ENCODE data around the gene CFAP300. TPM values are rescaled to one million over a fixed set of nuclear protein-coding genes. Genes with fewer than 3 reads are reported as not detected.

The CFAP300 gene
- total and polyA plus RNA-seq, 2 of the 8 experiments (the other 6 are each of a cell fraction or from before 2014, with no cell fraction given) = 2.1 to 2.8 TPM

GRCh38 chr11:102036757-102037156, 10.5 kb upstream of the CFAP300 start:
- Histone ChIP-seq H3K23me2 (ENCODE audit: low read depth, low read length) (no peaks in the 10 kb centered on the region), H4K5ac (ENCODE audit: insufficient read length, low read depth, low read length) (no peak overlapping the region), H3K79me1 (ENCODE audit: low read depth, low read length) (no peaks in the 10 kb centered on the region), H4K20me1 (replicated peaks in 1 of 2; ENCODE audit: control insufficient read depth in 1 of 2, insufficient read depth in 2 of 2, low read length in 2 of 2) (no peaks in the 10 kb centered on the region), H3K36me3 (ENCODE audit: control insufficient read depth in 2 of 4, insufficient read depth in 4 of 4, low read length in 3 of 4) (no peaks in the 10 kb centered on the region), H2BK5ac (ENCODE audit: low read depth, low read length) (no peak overlapping the region), H3K9ac (replicated peaks in 1 of 4; ENCODE audit: extremely low read depth in 1 of 4, low read depth in 3 of 4, low read length in 3 of 4) (no peak overlapping the region), H2AFZ (ENCODE audit: low read length) (no peak overlapping the region), H4K8ac (ENCODE audit: extremely low read depth, insufficient read depth, low read length) (no peak overlapping the region), H2BK15ac (ENCODE audit: low read length) (no peak overlapping the region), H2BK120ac (replicated peaks; ENCODE audit: low read depth, low read length) (no peak overlapping the region), H2BK12ac (ENCODE audit: low read depth, low read length) (no peak overlapping the region), H3K4me2 (ENCODE audit: insufficient read depth in 1 of 2, low read depth in 2 of 2, low read length in 2 of 2) (no peak overlapping the region), H3K23ac (ENCODE audit: insufficient read length) (no peak overlapping the region), H3K4ac (replicated peaks; ENCODE audit: insufficient read length, low read depth, low read length) (no peak overlapping the region), H3K18ac (ENCODE audit: extremely low read depth, low read length) (no peak overlapping the region), H3K4me1 (replicated peaks in 1 of 4; ENCODE audit: control insufficient read depth in 3 of 4, insufficient read depth in 4 of 4, low read length in 3 of 4) (no peaks in the 10 kb centered on the region), H3K27me3 (replicated peaks in 1 of 4; ENCODE audit: control insufficient read depth in 3 of 4, extremely low read depth in 1 of 4, insufficient read depth in 3 of 4, low read length in 3 of 4) (no peaks in the 10 kb centered on the region), H2BK20ac (ENCODE audit: low read length) (no peak overlapping the region), H3K4me3 (ENCODE audit: extremely low read depth in 1 of 4, insufficient read depth in 2 of 4, low read depth in 3 of 4, low read length in 4 of 4) (no peak overlapping the region), H3K79me2 (ENCODE audit: control insufficient read depth in 1 of 2, insufficient read depth in 2 of 2, low read length in 2 of 2) (no peaks in the 10 kb centered on the region), H3K9me3 (ENCODE audit: insufficient read depth in 2 of 2, low read depth in 1 of 2, low read length in 1 of 2) (0 out of 4 replicates have a peak, but pooled peaks cover 0 to 3% of the 10 kb centered on the region in 2 experiments), H3K27ac (ENCODE audit: low read depth, low read length) (no peak overlapping the region), H2AK5ac (ENCODE audit: low read depth, low read length) (no peak overlapping the region), H3K56ac (replicated peaks; ENCODE audit: insufficient read length, low read depth, low read length) (no peak overlapping the region), H4K91ac (replicated peaks; ENCODE audit: insufficient read length, low read length) (no peak overlapping the region), H3K14ac (ENCODE audit: insufficient read length) (no peak overlapping the region)
- 100% methylated on average over 1 of the region's 1 CpG; no CpG with 5 or more reads in 1 of the 2 experiments for WGBS, 2 experiments (ENCODE audit: extremely low coverage in 1 of 2, insufficient coverage in 1 of 2, insufficient read length in 1 of 2, insufficient replicate concordance in 2 of 2, low coverage in 1 of 2, low lambda C conversion rate in 2 of 2, missing lambda C conversion rate in 1 of 2)
- FAIRE-seq = no peak
- ChIA-PET POLR2A (ENCODE audit: partially characterized antibody) (no interaction called here), CTCF (ENCODE audit: partially characterized antibody) (interaction anchor here (1.2 kb wide), 1 partner anchor 9 kb away, joined by 3 read pairs; no protein-coding TSS in a partner anchor)
- DNase-seq (ENCODE audit: low read depth in 1 of 2, low spot score in 2 of 2) = no peak
- no peak for TF ChIP-seq EZH2 (IDR thresholded peaks at IDR 0.05; ENCODE audit: low read depth, low read length, severe bottlenecking)
- TF ChIP-seq SAP30 (IDR thresholded peaks at IDR 0.05; ENCODE audit: insufficient read depth, insufficient replicate concordance, low read length) = no peak
- no peak for TF ChIP-seq JUND (IDR thresholded peaks at IDR 0.05; ENCODE audit: low read length)
- no peak for TF ChIP-seq CREB1 (IDR thresholded peaks at IDR 0.05)
- TF ChIP-seq GABPA (IDR thresholded peaks at IDR 0.05; ENCODE audit: borderline replicate concordance, insufficient read depth, low read length) = no peak
- TF ChIP-seq PHF8 (conservative IDR thresholded peaks at IDR 0.05; ENCODE audit: low read depth, low read length) = no peak
- TF ChIP-seq CBX8 (IDR thresholded peaks at IDR 0.05; ENCODE audit: borderline replicate concordance, low read depth, low read length) = no peak

Data from H1 (cell line).